HepG2 (cell line): ENCODE data around the gene TJP3. TPM values are rescaled to one million over a fixed set of nuclear protein-coding genes. Genes with fewer than 3 reads are reported as not detected.

Source experiments
- KDM2A ChIP-seq: sonication (generic); formaldehyde crosslinking; IDR thresholded peaks from 2 replicates; pipeline ENCODE4 v1.4.0; 2020; ENCODE audit warnings: low read depth, missing genetic modification reagents, borderline replicate concordance
- NAIF1 ChIP-seq: sonication (generic); formaldehyde crosslinking; IDR thresholded peaks from 2 replicates; pipeline ENCODE4 v1.5.0; 2020; ENCODE audit warnings: mild to moderate bottlenecking, missing genetic modification reagents, borderline replicate concordance
- PHF21A ChIP-seq: sonication (generic); formaldehyde crosslinking; IDR thresholded peaks from 2 replicates; pipeline ENCODE4 v1.5.0; 2020; ENCODE audit warnings: mild to moderate bottlenecking, missing genetic modification reagents
- RARG ChIP-seq: sonication (generic); formaldehyde crosslinking; IDR thresholded peaks from 2 replicates; pipeline ENCODE4 v1.4.0; 2020; ENCODE audit warnings: low read depth, mild to moderate bottlenecking, missing genetic modification reagents
- SOX5 ChIP-seq: IDR thresholded peaks from 2 replicates; pipeline ENCODE4 v1.6.1; 2016; ENCODE audit warnings: borderline replicate concordance
- SRY ChIP-seq: sonication (generic); formaldehyde crosslinking; IDR thresholded peaks from 2 replicates; pipeline ENCODE4 v1.8.0; 2022; ENCODE audit warnings: mild to moderate bottlenecking, missing genetic modification reagents
- TBL1XR1 ChIP-seq: fragments of 150-350 bp; IDR thresholded peaks from 2 replicates; pipeline ENCODE4 v1.6.1; 2014; ENCODE audit warnings: borderline replicate concordance, low read length; ENCODE audit not compliant: partially characterized antibody
- TRIM22 ChIP-seq: fragments of 450-650 bp; IDR thresholded peaks from 2 replicates; pipeline ENCODE4 v1.6.1; 2017
- ZBTB44 ChIP-seq: sonication (generic); formaldehyde crosslinking; IDR thresholded peaks from 2 replicates; pipeline ENCODE4 v1.4.0; 2020; ENCODE audit warnings: missing genetic modification reagents
- ZBTB8A ChIP-seq: sonication (generic); formaldehyde crosslinking; IDR thresholded peaks from 2 replicates; pipeline ENCODE4 v1.4.0; 2020; ENCODE audit warnings: mild to moderate bottlenecking, low read depth, missing genetic modification reagents, borderline replicate concordance
- ZFP62 ChIP-seq: sonication (generic); formaldehyde crosslinking; IDR thresholded peaks from 2 replicates; pipeline ENCODE4 v1.4.0; 2020; ENCODE audit warnings: missing genetic modification reagents
- ZFY ChIP-seq: sonication (generic); formaldehyde crosslinking; IDR thresholded peaks from 2 replicates; pipeline ENCODE4 v1.4.0; 2020; ENCODE audit warnings: missing genetic modification reagents
- ZMAT5 ChIP-seq: sonication (generic); formaldehyde crosslinking; IDR thresholded peaks from 2 replicates; pipeline ENCODE4 v1.5.0; 2020; ENCODE audit warnings: mild to moderate bottlenecking, low read depth, missing genetic modification reagents, borderline replicate concordance
- ZNF256 ChIP-seq: sonication (generic); formaldehyde crosslinking; conservative IDR thresholded peaks from 2 replicates; pipeline ENCODE4 v1.4.0; 2020; ENCODE audit warnings: missing genetic modification reagents
- ZNF343 ChIP-seq: sonication (generic); formaldehyde crosslinking; IDR thresholded peaks from 2 replicates; pipeline ENCODE4 v1.4.0; 2020; ENCODE audit warnings: mild to moderate bottlenecking, missing genetic modification reagents
- ZNF605 ChIP-seq: sonication (generic); formaldehyde crosslinking; IDR thresholded peaks from 2 replicates; pipeline ENCODE4 v1.8.0; 2022; ENCODE audit warnings: mild to moderate bottlenecking, missing genetic modification reagents
- ZNF724P ChIP-seq: sonication (generic); formaldehyde crosslinking; IDR thresholded peaks from 2 replicates; pipeline ENCODE4 v1.8.0; 2022; ENCODE audit warnings: missing genetic modification reagents, borderline replicate concordance
- ZSCAN25 ChIP-seq: sonication (generic); formaldehyde crosslinking; IDR thresholded peaks from 2 replicates; pipeline ENCODE4 v1.8.0; 2022; ENCODE audit warnings: mild to moderate bottlenecking, missing genetic modification reagents
- polyA plus RNA-seq, 8 experiments: library from polyadenylated mRNA; depleted of rRNA in 3 of 8; stranded (reverse) in 7 of 8; unstranded in 1 of 8; fragments of >200 nt; fragmentation: Illumina TruSeq in 4 of 8; extraction: Trizol in 4 of 8; gene quantifications; 2 replicates each; pipeline versions ENCODE4 v1.2.1 to v1.2.3, GENCODE V29; 2011 to 2016; ENCODE audit warnings: low read depth in 4 of 8, missing spikeins in 1 of 8, mixed read lengths in 1 of 8; ENCODE audit not compliant: insufficient read depth in 1 of 8
- total RNA-seq, 5 experiments: library from RNA; depleted of rRNA; stranded (reverse); fragments of >200 nt; fragmentation: Illumina TruSeq; extraction: Trizol; gene quantifications; 2 replicates each; pipeline ENCODE4 v1.2.3, GENCODE V29; 2016; ENCODE audit warnings: low read depth in 1 of 5
- TF ChIP-seq, protein P1 (sequence below): sonication (generic); formaldehyde crosslinking; IDR thresholded peaks from 2 replicates; pipeline ENCODE4 v1.5.1; 2020; ENCODE audit warnings: mild to moderate bottlenecking, missing genetic modification reagents
- TF ChIP-seq, protein P2 (sequence below): sonication (generic); formaldehyde crosslinking; IDR thresholded peaks from 2 replicates; pipeline ENCODE4 v1.5.1; 2020; ENCODE audit warnings: mild to moderate bottlenecking, moderate library complexity, missing genetic modification reagents

TJP3 gene
- total and polyA plus RNA-seq, 2 of the 13 experiments (the other 11 are each of a cell fraction or from before 2014, with no cell fraction given) = 2.3 to 21.5 TPM

DNA sequence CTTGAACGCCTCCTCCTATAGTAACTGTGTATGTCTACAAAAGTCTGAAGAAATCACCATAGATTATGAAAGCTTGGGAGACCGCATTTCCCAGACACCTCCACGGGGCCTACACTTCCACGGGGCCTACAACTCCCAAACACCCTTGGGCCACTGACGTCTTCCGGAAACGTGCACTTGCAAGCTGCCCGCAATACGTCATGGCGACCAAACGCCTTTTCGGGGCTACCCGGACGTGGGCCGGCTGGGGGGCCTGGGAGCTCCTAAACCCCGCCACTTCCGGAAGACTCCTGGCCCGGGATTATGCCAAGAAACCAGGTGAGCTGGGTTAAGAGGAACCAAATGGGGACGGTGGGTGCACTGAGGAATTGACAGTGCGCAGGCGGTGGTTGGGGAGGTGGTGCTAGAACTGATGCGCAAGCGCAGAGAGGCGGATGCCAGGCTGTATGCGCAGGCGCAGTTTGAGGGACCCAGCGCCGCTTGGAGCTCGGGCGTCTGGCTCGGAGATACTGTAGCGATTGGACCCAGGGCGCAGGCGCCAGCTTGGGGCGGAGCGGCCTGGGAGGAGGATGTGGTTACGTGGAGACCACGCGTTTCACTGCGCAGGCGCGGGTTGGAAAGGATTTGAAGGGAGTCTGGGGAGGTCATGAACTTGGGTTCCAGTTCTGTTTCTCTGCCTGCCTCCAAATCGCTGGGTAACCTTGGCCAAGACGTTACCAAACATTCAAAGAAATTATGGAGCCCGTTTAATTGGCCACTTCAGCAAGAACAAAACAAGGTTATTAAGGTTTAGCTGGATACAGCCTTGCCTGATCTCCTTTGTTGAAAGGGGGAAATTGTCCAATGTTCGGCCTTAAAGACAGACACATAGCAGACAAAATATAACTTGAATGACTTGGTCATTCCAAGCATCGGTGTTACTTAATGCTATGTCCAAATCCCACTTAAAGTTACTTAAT, 54.6 kb downstream of the TJP3 start, which contains the start of gene MRPL54 (continued):
- TF ChIP-seq, protein P1, sequence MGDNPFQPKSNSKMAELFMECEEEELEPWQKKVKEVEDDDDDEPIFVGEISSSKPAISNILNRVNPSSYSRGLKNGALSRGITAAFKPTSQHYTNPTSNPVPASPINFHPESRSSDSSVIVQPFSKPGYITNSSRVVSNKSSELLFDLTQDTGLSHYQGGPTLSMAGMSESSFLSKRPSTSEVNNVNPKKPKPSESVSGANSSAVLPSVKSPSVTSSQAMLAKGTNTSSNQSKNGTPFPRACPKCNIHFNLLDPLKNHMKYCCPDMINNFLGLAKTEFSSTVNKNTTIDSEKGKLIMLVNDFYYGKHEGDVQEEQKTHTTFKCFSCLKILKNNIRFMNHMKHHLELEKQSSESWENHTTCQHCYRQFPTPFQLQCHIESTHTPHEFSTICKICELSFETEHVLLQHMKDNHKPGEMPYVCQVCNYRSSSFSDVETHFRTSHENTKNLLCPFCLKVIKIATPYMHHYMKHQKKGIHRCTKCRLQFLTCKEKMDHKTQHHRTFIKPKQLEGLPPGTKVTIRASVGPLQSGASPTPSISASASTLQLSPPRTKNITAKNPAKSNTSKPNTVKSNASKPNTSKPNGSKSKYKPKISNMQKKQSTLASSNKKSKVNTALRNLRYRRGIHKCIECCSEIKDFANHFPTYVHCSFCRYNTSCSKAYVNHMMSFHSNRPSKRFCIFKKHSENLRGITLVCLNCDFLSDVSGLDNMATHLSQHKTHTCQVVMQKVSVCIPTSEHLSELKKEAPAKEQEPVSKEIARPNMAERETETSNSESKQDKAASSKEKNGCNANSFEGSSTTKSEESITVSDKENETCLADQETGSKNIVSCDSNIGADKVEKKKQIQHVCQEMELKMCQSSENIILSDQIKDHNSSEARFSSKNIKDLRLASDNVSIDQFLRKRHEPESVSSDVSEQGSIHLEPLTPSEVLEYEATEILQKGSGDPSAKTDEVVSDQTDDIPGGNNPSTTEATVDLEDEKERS (CRISPR knock-in tag) = no peak
- TF ChIP-seq SRY (CRISPR knock-in tag) = peak; percentile 77; the same call in 1 of the 2 replicates
- TF ChIP-seq ZNF605 (CRISPR knock-in tag) = peak; percentile 71
- no peak for TF ChIP-seq RARG
- peak; percentile 71 for TF ChIP-seq ZFY (CRISPR knock-in tag)
- TF ChIP-seq ZNF256 (CRISPR knock-in tag) = no peak
- no peak for TF ChIP-seq ZSCAN25
- TF ChIP-seq ZNF724P (CRISPR knock-in tag) = no peak
- peak; percentile 58 for TF ChIP-seq TBL1XR1
- no peak for TF ChIP-seq SOX5
- peak; percentile 48; the same call in 1 of the 2 replicates for TF ChIP-seq KDM2A (CRISPR knock-in tag)
- no peak for TF ChIP-seq ZMAT5 (CRISPR knock-in tag)
- TF ChIP-seq PHF21A (CRISPR knock-in tag) = no peak
- no peak for TF ChIP-seq ZFP62
- no peak for TF ChIP-seq TRIM22
- 0 out of 2 replicates have a peak, but pooled peaks have one; percentile 39 for TF ChIP-seq ZBTB44
- TF ChIP-seq ZNF343 (CRISPR knock-in tag) = no peak
- TF ChIP-seq, protein P2, sequence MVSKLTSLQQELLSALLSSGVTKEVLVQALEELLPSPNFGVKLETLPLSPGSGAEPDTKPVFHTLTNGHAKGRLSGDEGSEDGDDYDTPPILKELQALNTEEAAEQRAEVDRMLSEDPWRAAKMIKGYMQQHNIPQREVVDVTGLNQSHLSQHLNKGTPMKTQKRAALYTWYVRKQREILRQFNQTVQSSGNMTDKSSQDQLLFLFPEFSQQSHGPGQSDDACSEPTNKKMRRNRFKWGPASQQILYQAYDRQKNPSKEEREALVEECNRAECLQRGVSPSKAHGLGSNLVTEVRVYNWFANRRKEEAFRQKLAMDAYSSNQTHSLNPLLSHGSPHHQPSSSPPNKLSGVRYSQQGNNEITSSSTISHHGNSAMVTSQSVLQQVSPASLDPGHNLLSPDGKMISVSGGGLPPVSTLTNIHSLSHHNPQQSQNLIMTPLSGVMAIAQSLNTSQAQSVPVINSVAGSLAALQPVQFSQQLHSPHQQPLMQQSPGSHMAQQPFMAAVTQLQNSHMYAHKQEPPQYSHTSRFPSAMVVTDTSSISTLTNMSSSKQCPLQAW (CRISPR knock-in tag) = peak; percentile 80
- no peak for TF ChIP-seq ZBTB8A (CRISPR knock-in tag)
- no peak for TF ChIP-seq NAIF1
